ENCODE data around the gene PSAPL1. TPM values are rescaled to one million over a fixed set of nuclear protein-coding genes. Genes with fewer than 3 reads are reported as not detected.

The PSAPL1 gene
- total and polyA plus RNA-seq, 9 of the 15 experiments (the other 6 are each of a cell fraction or from before 2014, with no cell fraction given), result not detected

DNA sequence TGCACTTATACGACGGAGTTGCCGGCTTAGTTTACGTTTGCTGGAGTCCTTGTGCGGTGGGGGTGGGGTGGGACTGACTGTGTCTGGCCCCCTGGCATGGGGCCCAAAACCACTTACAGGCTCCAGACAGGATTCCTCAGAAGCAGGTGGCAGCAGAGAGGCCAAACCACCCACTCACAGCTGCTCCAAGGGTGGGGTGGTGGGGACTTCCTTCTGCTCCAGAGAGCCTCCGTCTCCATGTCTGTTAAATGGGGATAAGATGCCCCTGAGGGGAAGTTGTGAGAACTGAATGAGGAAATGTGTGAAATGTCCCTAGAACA lies 36.7 kb downstream of the PSAPL1 start:
- H3K9ac ChIP-seq (ENCODE audit: insufficient read depth in 1 of 2, low read depth in 2 of 2, low read length in 2 of 2), result no peak overlapping the region
- no peak overlapping the region for H3K4me3 ChIP-seq
- ATAC-seq (no peak), FAIRE-seq (no peak), DNase-seq (ENCODE audit: extremely low read depth in 1 of 4, low spot score in 3 of 4) (peak in 1 of 4 experiments; percentile 2)
- no TSS peak for BruUV-seq (replicated peaks)
- H2AFZ ChIP-seq (ENCODE audit: low read depth, low read length), result no peak overlapping the region
- peaks cover 7% of the 10 kb centered on the region for H4K20me1 ChIP-seq (replicated peaks; ENCODE audit: control insufficient read depth, insufficient read depth, low read length)
- WGBS (ENCODE audit: insufficient coverage, low coverage, missing lambda C conversion rate), result 0% methylated on average over 6 of the region's 6 CpGs
- H3K4me2 ChIP-seq (ENCODE audit: insufficient read depth, low read length), result no peak overlapping the region
- H3K27ac ChIP-seq (ENCODE audit: extremely low read depth, low read depth, low read length), result no peak overlapping the region
- no peaks in the 10 kb centered on the region for H3K79me2 ChIP-seq (ENCODE audit: control insufficient read depth, insufficient read depth, low read length)
- H3K4me1 ChIP-seq (replicated peaks in 1 of 2; ENCODE audit: control insufficient read depth in 2 of 2, insufficient read depth in 2 of 2, low read length in 2 of 2), result no peaks in the 10 kb centered on the region
- CTCF ChIA-PET (ENCODE audit: low intra/inter-chr PET ratio), result no interaction called here
- H3K9me1 ChIP-seq (ENCODE audit: control insufficient read depth, insufficient read depth, low read length), result peaks cover 2% of the 10 kb centered on the region
- intact Hi-C loops (cut with micrococcal nuclease) (no loop called here), in situ Hi-C loops (cut with MboI) (no loop called here)
- no peaks in the 10 kb centered on the region for H3K36me3 ChIP-seq (ENCODE audit: control insufficient read depth, insufficient read depth, low read length)
- POLR2A ChIA-PET, result no interaction called here
- no peaks in the 10 kb centered on the region for H3K9me3 ChIP-seq (replicated peaks; ENCODE audit: control insufficient read depth, insufficient read depth, low read depth, low read length)
- peaks cover 10 to 43% of the 10 kb centered on the region in 2 experiments; a peak in 4 of 5 replicates for H3K27me3 ChIP-seq (ENCODE audit: control insufficient read depth in 2 of 2, insufficient read depth in 2 of 2, low read length in 2 of 2)
- TF ChIP-seq DDX20 (tag; IDR thresholded peaks at IDR 0.05; ENCODE audit: low read depth), result no peak
- TF ChIP-seq, protein P1, sequence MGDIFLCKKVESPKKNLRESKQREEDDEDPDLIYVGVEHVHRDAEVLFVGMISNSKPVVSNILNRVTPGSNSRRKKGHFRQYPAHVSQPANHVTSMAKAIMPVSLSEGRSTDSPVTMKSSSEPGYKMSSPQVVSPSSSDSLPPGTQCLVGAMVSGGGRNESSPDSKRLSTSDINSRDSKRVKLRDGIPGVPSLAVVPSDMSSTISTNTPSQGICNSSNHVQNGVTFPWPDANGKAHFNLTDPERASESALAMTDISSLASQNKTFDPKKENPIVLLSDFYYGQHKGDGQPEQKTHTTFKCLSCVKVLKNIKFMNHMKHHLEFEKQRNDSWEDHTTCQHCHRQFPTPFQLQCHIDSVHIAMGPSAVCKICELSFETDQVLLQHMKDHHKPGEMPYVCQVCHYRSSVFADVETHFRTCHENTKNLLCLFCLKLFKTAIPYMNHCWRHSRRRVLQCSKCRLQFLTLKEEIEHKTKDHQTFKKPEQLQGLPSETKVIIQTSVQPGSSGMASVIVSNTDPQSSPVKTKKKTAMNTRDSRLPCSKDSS (IDR thresholded peaks at IDR 0.05; ENCODE audit: low read depth, partially characterized antibody), result no peak
- no peak for TF ChIP-seq NRF1 (conservative IDR thresholded peaks at IDR 0.05 in 1 of 2, IDR thresholded peaks at IDR 0.05 in 1 of 2)
- TF ChIP-seq ARHGAP35 (IDR thresholded peaks at IDR 0.05; ENCODE audit: partially characterized antibody), result no peak
- no peak for TF ChIP-seq ZNF785 (CRISPR knock-in tag; IDR thresholded peaks at IDR 0.05)
- no peak for TF ChIP-seq TBL1XR1 (IDR thresholded peaks at IDR 0.05; ENCODE audit: low read length in 2 of 2)
- TF ChIP-seq, protein P2, sequence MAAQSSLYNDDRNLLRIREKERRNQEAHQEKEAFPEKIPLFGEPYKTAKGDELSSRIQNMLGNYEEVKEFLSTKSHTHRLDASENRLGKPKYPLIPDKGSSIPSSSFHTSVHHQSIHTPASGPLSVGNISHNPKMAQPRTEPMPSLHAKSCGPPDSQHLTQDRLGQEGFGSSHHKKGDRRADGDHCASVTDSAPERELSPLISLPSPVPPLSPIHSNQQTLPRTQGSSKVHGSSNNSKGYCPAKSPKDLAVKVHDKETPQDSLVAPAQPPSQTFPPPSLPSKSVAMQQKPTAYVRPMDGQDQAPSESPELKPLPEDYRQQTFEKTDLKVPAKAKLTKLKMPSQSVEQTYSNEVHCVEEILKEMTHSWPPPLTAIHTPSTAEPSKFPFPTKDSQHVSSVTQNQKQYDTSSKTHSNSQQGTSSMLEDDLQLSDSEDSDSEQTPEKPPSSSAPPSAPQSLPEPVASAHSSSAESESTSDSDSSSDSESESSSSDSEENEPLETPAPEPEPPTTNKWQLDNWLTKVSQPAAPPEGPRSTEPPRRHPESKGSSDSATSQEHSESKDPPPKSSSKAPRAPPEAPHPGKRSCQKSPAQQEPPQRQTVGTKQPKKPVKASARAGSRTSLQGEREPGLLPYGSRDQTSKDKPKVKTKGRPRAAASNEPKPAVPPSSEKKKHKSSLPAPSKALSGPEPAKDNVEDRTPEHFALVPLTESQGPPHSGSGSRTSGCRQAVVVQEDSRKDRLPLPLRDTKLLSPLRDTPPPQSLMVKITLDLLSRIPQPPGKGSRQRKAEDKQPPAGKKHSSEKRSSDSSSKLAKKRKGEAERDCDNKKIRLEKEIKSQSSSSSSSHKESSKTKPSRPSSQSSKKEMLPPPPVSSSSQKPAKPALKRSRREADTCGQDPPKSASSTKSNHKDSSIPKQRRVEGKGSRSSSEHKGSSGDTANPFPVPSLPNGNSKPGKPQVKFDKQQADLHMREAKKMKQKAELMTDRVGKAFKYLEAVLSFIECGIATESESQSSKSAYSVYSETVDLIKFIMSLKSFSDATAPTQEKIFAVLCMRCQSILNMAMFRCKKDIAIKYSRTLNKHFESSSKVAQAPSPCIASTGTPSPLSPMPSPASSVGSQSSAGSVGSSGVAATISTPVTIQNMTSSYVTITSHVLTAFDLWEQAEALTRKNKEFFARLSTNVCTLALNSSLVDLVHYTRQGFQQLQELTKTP (IDR thresholded peaks at IDR 0.05; ENCODE audit: low read depth in 1 of 2, partially characterized antibody in 2 of 2), result no peak
- TF ChIP-seq ZNF76 (CRISPR knock-in tag; IDR thresholded peaks at IDR 0.05; ENCODE audit: borderline replicate concordance), result no peak
- TF ChIP-seq RBM25 (IDR thresholded peaks at IDR 0.05; ENCODE audit: low read depth, low read length, severe bottlenecking), result peak; percentile 56
- no peak for TF ChIP-seq MEF2D (tag; conservative IDR thresholded peaks at IDR 0.05; ENCODE audit: low read depth)
- no peak for TF ChIP-seq L3MBTL2 (IDR thresholded peaks at IDR 0.05)
- no peak for TF ChIP-seq MYBL2 (IDR thresholded peaks at IDR 0.05; ENCODE audit: low read depth)
- TF ChIP-seq MYBL2 (CRISPR knock-in tag; IDR thresholded peaks at IDR 0.05; ENCODE audit: borderline replicate concordance), result no peak
- TF ChIP-seq, protein P3, sequence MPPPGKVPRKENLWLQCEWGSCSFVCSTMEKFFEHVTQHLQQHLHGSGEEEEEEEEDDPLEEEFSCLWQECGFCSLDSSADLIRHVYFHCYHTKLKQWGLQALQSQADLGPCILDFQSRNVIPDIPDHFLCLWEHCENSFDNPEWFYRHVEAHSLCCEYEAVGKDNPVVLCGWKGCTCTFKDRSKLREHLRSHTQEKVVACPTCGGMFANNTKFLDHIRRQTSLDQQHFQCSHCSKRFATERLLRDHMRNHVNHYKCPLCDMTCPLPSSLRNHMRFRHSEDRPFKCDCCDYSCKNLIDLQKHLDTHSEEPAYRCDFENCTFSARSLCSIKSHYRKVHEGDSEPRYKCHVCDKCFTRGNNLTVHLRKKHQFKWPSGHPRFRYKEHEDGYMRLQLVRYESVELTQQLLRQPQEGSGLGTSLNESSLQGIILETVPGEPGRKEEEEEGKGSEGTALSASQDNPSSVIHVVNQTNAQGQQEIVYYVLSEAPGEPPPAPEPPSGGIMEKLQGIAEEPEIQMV (tag; conservative IDR thresholded peaks at IDR 0.05; ENCODE audit: low read depth), result no peak
- TF ChIP-seq CHCHD3 (CRISPR knock-in tag; IDR thresholded peaks at IDR 0.05), result no peak
- peak; percentile 33 for TF ChIP-seq NFIC (IDR thresholded peaks at IDR 0.05)
- no peak for TF ChIP-seq ZNF507 (tag; conservative IDR thresholded peaks at IDR 0.05)
- no peak for TF ChIP-seq ZNF133 (CRISPR knock-in tag; IDR thresholded peaks at IDR 0.05)
- no peak for TF ChIP-seq ZNF717 (CRISPR knock-in tag; IDR thresholded peaks at IDR 0.05)
